Cardiac fibroblast (primary cell): ENCODE results near the gene STEAP1B.

Experiments used
- DNase-seq, 2 donors: peaks; one replicate each; pipeline versions ENCODE4 v3.0.0 to v3.0.0-alpha.2; 2010; ENCODE audit warnings: low read depth in 2 of 2
- H3K4me3 ChIP-seq, 2 donors: replicated peaks in 1 of 2; 1 replicate in 1 of 2; 2 replicates in 1 of 2; pipeline ENCODE4 v1.5.1; 2011; ENCODE audit warnings: low read depth in 2 of 2, low read length in 2 of 2, mild to moderate bottlenecking in 2 of 2, moderate library complexity in 1 of 2
- TF ChIP-seq, protein P1 (sequence below): IDR thresholded peaks from one replicate; pipeline ENCODE4 v1.5.1; 2011; ENCODE audit warnings: low read depth, mild to moderate bottlenecking, low read length, inconsistent platforms

Gene STEAP1B

DNA sequence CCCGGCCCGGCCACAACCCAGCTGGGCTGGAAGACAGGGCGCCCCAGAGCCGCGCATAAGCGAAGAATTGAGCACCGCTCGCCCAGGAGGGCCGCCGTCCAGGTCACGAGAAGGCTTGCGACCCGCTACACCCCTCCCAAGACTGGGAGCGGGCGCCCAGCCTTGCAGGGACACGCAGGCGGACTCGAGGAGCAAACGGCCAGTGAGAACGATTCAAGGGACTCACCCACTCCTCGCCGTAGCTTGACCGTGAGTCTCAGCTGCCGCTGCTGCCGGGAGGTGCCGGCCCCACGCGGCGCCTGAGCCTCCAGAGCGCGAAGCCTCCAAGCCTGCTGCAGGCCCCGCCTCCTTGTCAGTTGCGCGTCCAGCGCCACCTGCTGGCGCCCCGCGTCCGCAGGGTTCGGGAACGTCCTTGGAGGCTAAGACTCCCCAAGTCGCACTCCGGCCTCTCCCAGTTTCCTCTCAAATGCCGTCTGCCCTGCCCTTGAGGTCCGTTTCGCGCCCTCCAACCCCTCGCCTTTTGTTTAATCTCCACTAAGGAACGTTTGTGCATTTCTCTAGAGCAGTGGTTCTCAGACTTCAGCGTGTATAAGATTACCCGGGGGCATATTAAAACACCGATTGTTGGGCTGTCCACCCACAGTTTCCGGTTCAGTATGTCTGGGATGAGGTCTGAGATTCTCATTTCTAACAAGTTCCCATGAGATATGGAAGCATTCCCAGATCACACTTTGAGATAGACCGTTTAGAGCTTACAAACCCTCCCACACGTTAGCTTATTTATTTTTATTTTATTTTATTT is at the start of gene STEAP1B:
STEAP1B (minus strand) TSS at position 301 of the 802 bp plus-strand sequence. CDS start 5,333 bp downstream, outside the sequence.
- peak; percentile 88 to 94 for DNase-seq
- H3K4me3 ChIP-seq, result peak within 1 kb of the TSS; percentile 19 to 54
- TF ChIP-seq, protein P1, sequence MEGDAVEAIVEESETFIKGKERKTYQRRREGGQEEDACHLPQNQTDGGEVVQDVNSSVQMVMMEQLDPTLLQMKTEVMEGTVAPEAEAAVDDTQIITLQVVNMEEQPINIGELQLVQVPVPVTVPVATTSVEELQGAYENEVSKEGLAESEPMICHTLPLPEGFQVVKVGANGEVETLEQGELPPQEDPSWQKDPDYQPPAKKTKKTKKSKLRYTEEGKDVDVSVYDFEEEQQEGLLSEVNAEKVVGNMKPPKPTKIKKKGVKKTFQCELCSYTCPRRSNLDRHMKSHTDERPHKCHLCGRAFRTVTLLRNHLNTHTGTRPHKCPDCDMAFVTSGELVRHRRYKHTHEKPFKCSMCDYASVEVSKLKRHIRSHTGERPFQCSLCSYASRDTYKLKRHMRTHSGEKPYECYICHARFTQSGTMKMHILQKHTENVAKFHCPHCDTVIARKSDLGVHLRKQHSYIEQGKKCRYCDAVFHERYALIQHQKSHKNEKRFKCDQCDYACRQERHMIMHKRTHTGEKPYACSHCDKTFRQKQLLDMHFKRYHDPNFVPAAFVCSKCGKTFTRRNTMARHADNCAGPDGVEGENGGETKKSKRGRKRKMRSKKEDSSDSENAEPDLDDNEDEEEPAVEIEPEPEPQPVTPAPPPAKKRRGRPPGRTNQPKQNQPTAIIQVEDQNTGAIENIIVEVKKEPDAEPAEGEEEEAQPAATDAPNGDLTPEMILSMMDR, result peak; percentile 72

GRCh38 chr7:22549051-22549450 is 49.1 kb upstream of the STEAP1B start:
- DNase-seq, result no peak
- TF ChIP-seq, protein P1, result no peak
- H3K4me3 ChIP-seq, result no peak overlapping the region

DNA sequence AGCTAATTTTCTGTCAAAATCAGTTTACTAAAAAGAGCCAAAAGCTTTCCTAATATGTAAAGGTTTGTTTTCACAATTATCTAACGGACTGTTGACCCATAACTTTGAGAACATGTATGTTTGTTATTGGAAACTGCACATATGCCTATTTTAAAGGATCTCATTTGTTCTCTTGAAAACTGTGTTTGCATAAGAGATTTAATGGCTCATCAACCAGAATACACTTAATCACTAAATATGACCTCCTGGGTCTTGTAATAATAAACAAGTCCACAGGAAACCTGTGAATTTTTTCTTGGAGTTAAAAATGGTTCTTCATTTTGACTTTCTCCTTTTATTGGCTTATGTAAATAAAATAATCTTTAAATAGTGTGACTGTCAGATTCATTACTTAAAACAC is 48.3 kb upstream of the STEAP1B start:
- TF ChIP-seq, protein P1, result no peak
- no peak for DNase-seq
- no peak overlapping the region for H3K4me3 ChIP-seq

- no peak for DNase-seq
- no peak overlapping the region for H3K4me3 ChIP-seq
- TF ChIP-seq, protein P1, result no peak
Measured at GRCh38 chr7:22546769-22547168, 46.8 kb upstream of the STEAP1B start.

DNA sequence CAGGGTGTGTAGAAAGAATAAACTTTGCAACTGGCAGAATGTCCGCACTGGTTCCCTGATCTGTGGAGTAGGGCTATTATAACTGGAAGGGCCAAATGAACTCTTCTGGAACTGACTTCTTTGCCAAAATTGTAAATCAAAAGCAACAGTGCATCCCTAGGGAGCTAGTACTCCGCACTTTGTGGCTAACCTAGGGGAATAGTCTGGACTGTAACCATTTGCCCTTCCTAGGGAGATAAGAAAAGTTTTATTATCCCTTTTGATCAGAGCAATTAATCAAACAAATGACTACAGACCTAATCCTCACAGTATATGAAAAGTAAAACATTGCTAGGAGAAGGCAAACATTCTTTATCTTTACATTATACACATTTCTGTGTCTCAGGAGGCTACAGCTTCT is 45.5 kb upstream of the STEAP1B start:
- TF ChIP-seq, protein P1, result no peak
- H3K4me3 ChIP-seq, result no peak overlapping the region
- no peak for DNase-seq

GRCh38 chr7:22544245-22544644 is 44.3 kb upstream of the STEAP1B start:
- TF ChIP-seq, protein P1, result no peak
- H3K4me3 ChIP-seq, result no peak overlapping the region
- no peak for DNase-seq
